Naive thymus-derived CD4-positive, alpha-beta T cell (primary cell): ENCODE data around the gene VPS11. TPM values are rescaled to one million over a fixed set of nuclear protein-coding genes. Genes with fewer than 3 reads are reported as not detected.

ENCODE experiments used
- ATAC-seq: fragments of 150-1000 bp; cut with Tn5 transposase; 2 replicates; pipeline ENCODE4 v1.10.0; 2021; ENCODE audit warnings: mild to moderate bottlenecking, moderate library complexity
- CTCF ChIA-PET: fragments of 350-600 bp; sonication (Branson Sonifier 250); formaldehyde crosslinking; loops from one replicate; lab custom pipeline; 2021; ENCODE audit warnings: antibody characterized with exemption; lab: Charles Lee
- POLR2A ChIA-PET: fragments of 350-600 bp; sonication (Branson Sonifier 250); formaldehyde crosslinking; loops from one replicate; lab custom pipeline; 2021; ENCODE audit warnings: antibody characterized with exemption, inconsistent platforms; lab: Charles Lee
- DNase-seq, 9 donors: peaks; one replicate each; pipeline versions ENCODE4 v3.0.0 to v3.0.0-alpha.2; 2020 to 2022; ENCODE audit warnings: mixed read lengths in 1 of 9
- H3K27ac ChIP-seq: one replicate; pipeline ENCODE4 v1.7.0; 2013; ENCODE audit warnings: mild to moderate bottlenecking, low read depth, low read length, moderate library complexity
- H3K27me3 ChIP-seq, 2 donors: one replicate each; pipeline ENCODE4 v1.7.0; 2013; ENCODE audit warnings: low read length in 2 of 2, mild to moderate bottlenecking in 2 of 2, moderate library complexity in 2 of 2; ENCODE audit not compliant: control insufficient read depth in 2 of 2, insufficient read depth in 2 of 2
- H3K36me3 ChIP-seq, 3 experiments: 1 replicate in 2 of 3; 2 replicates in 1 of 3; pipeline ENCODE4 v1.7.0; 2013; ENCODE audit warnings: low read length in 3 of 3, mild to moderate bottlenecking in 3 of 3, moderate library complexity in 1 of 3; ENCODE audit not compliant: insufficient read depth in 3 of 3, control insufficient read depth in 2 of 3
- H3K4me1 ChIP-seq, 2 donors: one replicate each; pipeline ENCODE4 v1.7.0; 2013; ENCODE audit warnings: low read length in 2 of 2, mild to moderate bottlenecking in 2 of 2, moderate library complexity in 1 of 2; ENCODE audit not compliant: control insufficient read depth in 2 of 2, insufficient read depth in 2 of 2
- H3K4me3 ChIP-seq: 2 replicates; pipeline ENCODE4 v1.7.0; 2013; ENCODE audit warnings: mild to moderate bottlenecking, low read length
- H3K9me3 ChIP-seq, 3 experiments: 1 replicate in 2 of 3; 2 replicates in 1 of 3; pipeline ENCODE4 v1.7.0; 2013; ENCODE audit warnings: low read length in 3 of 3; ENCODE audit not compliant: control insufficient read depth in 2 of 3
- H3K27ac Mint-ChIP-seq, 9 donors: one replicate each; pipeline ENCODE4 v1.8.0; 2020 to 2022; ENCODE audit warnings: mixed read lengths in 9 of 9, mild to moderate bottlenecking in 8 of 9, moderate library complexity in 5 of 9, inconsistent platforms in 2 of 9
- H3K27me3 Mint-ChIP-seq, 5 donors: one replicate each; pipeline ENCODE4 v1.8.0; 2021 to 2022; ENCODE audit warnings: mixed read lengths in 5 of 5, mild to moderate bottlenecking in 1 of 5
- H3K36me3 Mint-ChIP-seq, 5 donors: one replicate each; pipeline ENCODE4 v1.8.0; 2020 to 2022; ENCODE audit warnings: mixed read lengths in 5 of 5, mild to moderate bottlenecking in 3 of 5, inconsistent platforms in 1 of 5
- H3K4me1 Mint-ChIP-seq, 7 donors: one replicate each; pipeline ENCODE4 v1.8.0; 2020 to 2022; ENCODE audit warnings: mixed read lengths in 7 of 7, mild to moderate bottlenecking in 3 of 7, inconsistent platforms in 1 of 7
- H3K4me3 Mint-ChIP-seq, 10 donors: one replicate each; pipeline ENCODE4 v1.8.0; 2020 to 2022; ENCODE audit warnings: mild to moderate bottlenecking in 10 of 10, mixed read lengths in 10 of 10, moderate library complexity in 6 of 10, inconsistent platforms in 2 of 10
- H3K9me3 Mint-ChIP-seq, 11 donors: one replicate each; pipeline ENCODE4 v1.8.0; 2020 to 2022; ENCODE audit warnings: mixed read lengths in 11 of 11, mild to moderate bottlenecking in 4 of 11, inconsistent platforms in 1 of 11, moderate library complexity in 1 of 11
- intact Hi-C, 2 donors: fragments of 100-400 bp; cut with micrococcal nuclease; formaldehyde crosslinking; loops; one replicate each; pipeline ENCODE4 v1.15.1; 2023
- polyA plus RNA-seq, 2 donors: library from polyadenylated mRNA; unstranded; fragments of 300-500 nt; fragmentation: Illumina TruSeq; gene quantifications; one replicate each; pipeline ENCODE4 v1.2.3, GENCODE V29; 2021
- total RNA-seq, 6 experiments: library from RNA in 5 of 6; stranded (reverse) in 5 of 6; gene quantifications; 1 replicate in 5 of 6; 2 replicates in 1 of 6; pipeline ENCODE4 v1.2.3 and lab custom pipeline; 2021 to 2026

The VPS11 gene
- total and polyA plus RNA-seq, 7 experiments from 2014 or later = 39.0 to 73.9 (median 57.1) TPM

- intact Hi-C loops = no loop called here
- Mint-ChIP-seq H3K4me3 (no peak overlapping the region), H3K36me3 (peaks cover 7 to 62% (median 35%) of the 10 kb centered on the region in 5 donors), H3K9me3 (no peaks in the 10 kb centered on the region), H3K4me1 (peaks cover 5 to 13% (median 7%) of the 10 kb centered on the region in 7 donors), H3K27me3 (no peaks in the 10 kb centered on the region), H3K27ac (no peak overlapping the region)
- Histone ChIP-seq H3K36me3 (peaks cover 18 to 93% (median 43%) of the 10 kb centered on the region in 3 experiments), H3K27ac (no peak overlapping the region), H3K4me1 (no peaks in the 10 kb centered on the region), H3K9me3 (no peaks in the 10 kb centered on the region), H3K27me3 (no peaks in the 10 kb centered on the region), H3K4me3 (no peak overlapping the region)
- ChIA-PET CTCF (no interaction called here), POLR2A (interaction anchor here (1.2 to 1.7 kb wide), 2 partner anchors 13 to 19 kb away, joined by 3 to 6 read pairs; partner anchors contain the start of gene VPS11)
- DNase-seq = no peak
- no peak for ATAC-seq
Measured at GRCh38 chr11:119049081-119049480, 18.5 kb upstream of the VPS11 start.

DNA sequence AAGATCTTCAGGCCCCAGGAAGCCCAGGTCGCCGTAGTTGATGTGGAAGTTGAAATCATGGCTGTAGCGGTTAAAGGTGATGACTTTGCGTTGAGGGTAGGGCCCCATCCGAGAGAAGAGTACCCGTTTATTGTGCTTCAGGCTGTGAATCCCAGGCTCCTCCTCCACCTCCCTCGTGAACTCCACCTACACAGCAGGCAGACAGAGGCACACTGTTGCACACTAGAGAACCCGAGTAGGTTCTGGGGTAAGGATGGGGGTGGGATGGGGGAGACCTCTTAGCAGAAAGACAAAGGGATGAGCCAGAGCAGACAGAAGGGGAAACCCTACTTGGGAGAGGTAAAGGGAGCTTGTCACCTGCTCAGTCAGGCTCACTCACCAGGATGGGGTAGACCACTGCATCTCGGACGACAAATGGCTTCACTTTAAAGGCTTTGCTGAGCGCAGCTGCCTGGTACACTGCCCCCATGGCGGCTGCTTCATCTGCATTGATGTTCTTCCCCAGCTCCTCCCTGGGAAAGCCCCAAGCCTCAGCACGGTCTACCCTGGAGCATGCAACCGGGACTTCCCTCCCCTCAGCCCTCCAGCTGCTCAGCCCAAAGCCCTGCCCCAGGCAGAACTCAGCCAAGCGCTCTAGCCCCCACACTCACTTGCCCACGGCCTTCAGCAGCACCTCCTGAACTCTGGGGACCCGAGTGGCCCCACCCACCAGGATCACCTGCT, 16.0 kb upstream of the VPS11 start:
- ChIA-PET POLR2A (interaction anchor here (1.4 kb wide), 1 partner anchor 14 kb away, joined by 4 read pairs; no protein-coding TSS in a partner anchor), CTCF (no interaction called here)
- H3K9me3 ChIP-seq = no peaks in the 10 kb centered on the region
- H3K4me3 Mint-ChIP-seq = no peak overlapping the region
- H3K36me3 ChIP-seq = peaks cover 18 to 84% (median 47%) of the 10 kb centered on the region in 3 experiments
- peaks cover 7 to 68% (median 36%) of the 10 kb centered on the region in 5 donors for H3K36me3 Mint-ChIP-seq
- no peaks in the 10 kb centered on the region for H3K27me3 ChIP-seq
- peaks cover 16 to 32% (median 25%) of the 10 kb centered on the region in 7 donors for H3K4me1 Mint-ChIP-seq
- peak; percentile 31 for ATAC-seq
- H3K4me1 ChIP-seq = peaks cover 12 to 13% of the 10 kb centered on the region in 2 donors
- H3K27ac ChIP-seq = no peak overlapping the region
- no peak for DNase-seq
- no peak overlapping the region for H3K4me3 ChIP-seq
- no peaks in the 10 kb centered on the region for H3K27me3 Mint-ChIP-seq
- no peaks in the 10 kb centered on the region for H3K9me3 Mint-ChIP-seq
- intact Hi-C loops = no loop called here
- H3K27ac Mint-ChIP-seq = no peak overlapping the region

DNA sequence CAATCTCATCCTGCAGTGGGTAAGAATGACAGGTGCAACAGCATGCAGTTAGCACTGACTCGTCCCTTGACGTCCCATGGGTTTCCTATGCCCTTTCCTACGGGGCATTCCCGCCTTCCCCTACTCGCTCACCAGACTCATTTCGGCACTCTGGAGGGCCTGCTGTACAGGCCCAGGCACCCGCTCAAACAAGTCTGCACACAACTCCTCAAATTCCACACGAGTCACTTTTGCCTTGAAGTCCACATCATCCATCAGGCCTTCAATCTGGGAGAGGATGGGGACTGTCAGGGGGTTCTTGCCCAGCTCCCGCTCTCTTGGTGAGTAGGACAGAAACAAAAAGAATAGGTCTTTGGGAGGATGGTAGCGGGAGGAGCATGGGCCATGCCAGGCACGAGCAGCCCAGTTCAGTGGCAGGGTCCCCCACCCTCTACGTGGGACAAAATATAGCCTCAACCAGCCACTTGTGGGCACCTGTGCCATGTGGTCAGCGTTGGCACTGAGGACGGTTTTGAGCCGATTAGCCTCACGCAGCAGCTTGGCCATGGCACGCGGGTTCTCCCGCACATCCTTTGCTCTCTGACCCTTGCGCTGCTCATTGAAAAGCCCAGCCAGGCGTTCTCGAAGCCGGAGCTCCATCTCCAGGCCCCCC, 15.3 kb upstream of the VPS11 start:
- peaks cover 18 to 77% (median 44%) of the 10 kb centered on the region in 3 experiments for H3K36me3 ChIP-seq
- H3K4me1 Mint-ChIP-seq = peaks cover 16 to 32% (median 25%) of the 10 kb centered on the region in 7 donors
- POLR2A ChIA-PET = no interaction called here
- H3K4me3 Mint-ChIP-seq = no peak overlapping the region
- DNase-seq = no peak
- H3K9me3 ChIP-seq = no peaks in the 10 kb centered on the region
- CTCF ChIA-PET = no interaction called here
- no peak overlapping the region for H3K27ac ChIP-seq
- peaks cover 12 to 13% of the 10 kb centered on the region in 2 donors for H3K4me1 ChIP-seq
- H3K36me3 Mint-ChIP-seq = peaks cover 5 to 64% (median 36%) of the 10 kb centered on the region in 5 donors
- no peaks in the 10 kb centered on the region for H3K27me3 ChIP-seq
- intact Hi-C loops = no loop called here
- H3K9me3 Mint-ChIP-seq = no peaks in the 10 kb centered on the region
- H3K27me3 Mint-ChIP-seq = no peaks in the 10 kb centered on the region
- no peak overlapping the region for H3K4me3 ChIP-seq
- no peak for ATAC-seq
- no peak overlapping the region for H3K27ac Mint-ChIP-seq

DNA sequence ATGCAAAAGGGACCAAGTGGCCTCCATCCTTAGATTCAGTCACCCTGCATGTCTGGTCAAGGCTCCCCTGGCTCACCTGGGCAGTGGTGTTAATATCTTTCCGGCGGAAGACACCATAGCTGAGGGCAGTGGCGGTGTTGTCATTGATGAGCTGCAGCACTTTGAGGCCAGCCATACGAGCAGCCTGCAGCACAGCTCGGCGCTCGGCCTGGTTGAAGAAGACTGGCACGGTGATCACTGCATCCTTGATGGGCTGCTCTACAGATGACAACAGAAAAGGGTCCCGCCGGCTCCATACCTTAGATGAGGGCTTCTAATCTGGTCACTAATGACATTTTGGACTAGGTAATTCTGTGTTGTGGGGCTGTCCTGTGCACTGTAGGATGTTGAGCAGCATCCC, 13.2 kb upstream of the VPS11 start:
- ATAC-seq = no peak
- Histone ChIP-seq H3K9me3 (no peaks in the 10 kb centered on the region), H3K27ac (no peak overlapping the region), H3K36me3 (peaks cover 11 to 56% (median 40%) of the 10 kb centered on the region in 3 experiments), H3K4me1 (peaks cover 18 to 20% of the 10 kb centered on the region in 2 donors), H3K4me3 (no peak overlapping the region), H3K27me3 (no peaks in the 10 kb centered on the region)
- ChIA-PET CTCF (no interaction called here), POLR2A (interaction anchor here (1.2 to 6.6 kb wide), 4 partner anchors 13 to 66 kb away, joined by 3 to 63 read pairs (median 6); partner anchors contain the start of gene VPS11)
- Mint-ChIP-seq H3K36me3 (peaks cover 3 to 48% (median 30%) of the 10 kb centered on the region in 5 donors), H3K4me3 (peak overlapping the region in 6 of 10 donors; percentile 6 to 93 (median 36)), H3K4me1 (peaks cover 21 to 43% (median 36%) of the 10 kb centered on the region in 7 donors), H3K9me3 (no peaks in the 10 kb centered on the region), H3K27ac (peak overlapping the region in 1 of 9 donors; percentile 58), H3K27me3 (no peaks in the 10 kb centered on the region)
- intact Hi-C loops = no loop called here
- no peak for DNase-seq

DNA sequence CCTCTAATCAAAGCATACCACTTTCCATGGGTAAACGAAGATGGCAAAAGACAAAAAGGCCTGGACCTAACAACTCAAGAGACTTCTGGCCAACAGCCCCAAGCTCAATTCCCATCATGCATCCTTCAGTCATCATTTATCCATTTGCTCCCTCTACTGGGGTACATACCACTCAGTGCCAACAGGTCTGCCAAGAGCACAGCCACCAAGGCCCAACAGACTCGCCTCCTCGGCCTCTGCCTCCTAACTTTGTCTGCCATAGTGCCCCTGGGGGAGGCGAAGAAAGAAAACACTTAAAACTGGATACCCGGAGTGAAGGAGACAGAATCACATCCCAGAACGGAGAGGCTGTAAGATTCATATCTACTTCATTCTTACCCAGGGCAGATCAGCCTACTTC, 11.7 kb upstream of the VPS11 start:
- Histone ChIP-seq H3K4me3 (peak overlapping the region; percentile 73), H3K27ac (peak overlapping the region; percentile 92), H3K9me3 (no peaks in the 10 kb centered on the region), H3K36me3 (peaks cover 8 to 43% (median 34%) of the 10 kb centered on the region in 3 experiments), H3K4me1 (peaks cover 18 to 20% of the 10 kb centered on the region in 2 donors), H3K27me3 (no peaks in the 10 kb centered on the region)
- ATAC-seq = no peak
- Mint-ChIP-seq H3K4me1 (peaks cover 24 to 43% (median 35%) of the 10 kb centered on the region in 7 donors), H3K36me3 (peaks cover 0 to 40% (median 23%) of the 10 kb centered on the region in 5 donors), H3K4me3 (peak overlapping the region; percentile 81 to 99 (median 92)), H3K9me3 (no peaks in the 10 kb centered on the region), H3K27me3 (no peaks in the 10 kb centered on the region), H3K27ac (peak overlapping the region; percentile 69 to 97 (median 87))
- CTCF ChIA-PET = interaction anchor here (0.9 to 2.0 kb wide), 4 partner anchors 12 to 617 kb away, joined by 3 to 8 read pairs (median 3); partner anchors contain the start of genes HINFP, SLC37A4 and VPS11
- POLR2A ChIA-PET = interaction anchor here (0.7 to 6.6 kb wide), 17 partner anchors 8 to 268 kb away, joined by 3 to 63 read pairs (median 4); partner anchors contain the start of genes C2CD2L, HINFP, HMBS and RPS25
- no peak for DNase-seq
- intact Hi-C loops = loop anchor here (2.0 kb wide), 3 partner anchors 65 to 267 kb away; partner anchors contain the start of gene HINFP (in 1 of the 2)

DNA sequence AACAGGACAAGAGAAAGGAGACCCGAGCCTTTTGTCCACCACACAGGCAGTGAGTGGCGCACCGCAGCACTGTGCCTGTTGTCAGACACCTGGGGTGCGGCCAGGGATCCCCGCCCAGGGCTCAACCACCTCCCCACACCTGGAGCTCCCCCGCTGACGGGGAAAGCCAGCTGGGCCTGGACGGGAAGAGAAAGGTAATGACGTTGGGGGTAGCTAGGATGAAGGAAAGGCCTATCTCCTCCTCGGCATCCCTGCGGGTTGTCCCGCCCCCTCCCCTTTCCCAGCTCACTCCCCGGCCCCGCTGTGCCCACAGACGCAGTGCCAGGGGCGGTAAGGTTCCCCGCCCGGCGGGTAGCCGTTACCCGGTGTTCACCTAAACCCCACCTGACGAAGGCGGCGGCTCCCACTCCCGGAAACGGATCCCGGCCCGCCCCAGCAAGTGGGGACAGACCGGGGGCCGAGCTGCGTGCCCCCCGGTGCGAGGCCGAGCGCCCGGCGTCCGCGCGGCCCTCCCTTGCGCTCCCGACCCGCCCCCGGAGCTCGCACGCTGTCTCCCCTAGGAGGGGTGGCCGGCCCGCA, 11.1 kb upstream of the VPS11 start:
- Histone ChIP-seq H3K4me3 (peak overlapping the region; percentile 73), H3K9me3 (no peaks in the 10 kb centered on the region), H3K27me3 (no peaks in the 10 kb centered on the region), H3K27ac (peak overlapping the region; percentile 92), H3K36me3 (peaks cover 8 to 37% (median 28%) of the 10 kb centered on the region in 3 experiments), H3K4me1 (peaks cover 18 to 20% of the 10 kb centered on the region in 2 donors)
- Mint-ChIP-seq H3K27me3 (no peaks in the 10 kb centered on the region), H3K4me3 (peak overlapping the region; percentile 90 to 99 (median 95)), H3K9me3 (no peaks in the 10 kb centered on the region), H3K36me3 (peaks cover 0 to 34% (median 19%) of the 10 kb centered on the region in 5 donors), H3K27ac (peak overlapping the region; percentile 86 to 99 (median 95)), H3K4me1 (peaks cover 24 to 43% (median 35%) of the 10 kb centered on the region in 7 donors)
- ChIA-PET POLR2A (interaction anchor here (0.6 to 6.6 kb wide), 18 partner anchors 9 to 267 kb away, joined by 3 to 63 read pairs (median 4); partner anchors contain the start of genes C2CD2L, HINFP, HMBS and RPS25), CTCF (interaction anchor here (0.6 to 2.0 kb wide), 4 partner anchors 11 to 390 kb away, joined by 3 to 8 read pairs (median 4); partner anchors contain the start of genes HINFP, SLC37A4 and VPS11)
- DNase-seq (peak in 7 of 9 donors; percentile 27 to 55 (median 34)), ATAC-seq (peak; percentile 7)
- intact Hi-C loops = loop anchor here (2.0 kb wide), 3 partner anchors 64 to 266 kb away; partner anchors contain the start of gene HINFP (in 1 of the 2)
